Measurements from ENCODE around the gene IQSEC1. TPM values are rescaled to one million over a fixed set of nuclear protein-coding genes. Genes with fewer than 3 reads are reported as not detected.

Gene IQSEC1
- total and polyA plus RNA-seq, 9 of the 15 experiments (the other 6 are each of a cell fraction or from before 2014, with no cell fraction given) = 0.56 to 39.0 (median 6.8) TPM

DNA sequence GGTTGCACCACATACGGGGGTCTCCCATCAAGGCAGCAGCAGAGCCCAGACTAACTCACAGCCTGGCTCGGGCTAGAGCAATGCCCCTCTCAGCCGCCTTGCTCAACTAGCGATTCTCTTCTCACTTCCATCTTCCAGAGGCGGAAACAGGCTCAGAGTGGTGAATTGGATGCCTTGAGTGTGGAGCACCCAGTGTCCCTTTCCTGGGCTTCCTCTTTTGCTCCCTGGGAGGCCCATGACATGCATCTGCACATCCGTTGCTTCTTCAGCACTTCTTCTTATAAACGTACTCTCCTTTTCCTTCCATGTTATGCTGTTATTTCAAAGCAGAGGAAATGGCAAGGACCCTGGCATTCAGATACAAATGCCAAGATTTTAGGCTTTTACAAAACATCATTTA, 2.1 kb upstream of the IQSEC1 start (continued):
- TF ChIP-seq SPI1 (IDR thresholded peaks at IDR 0.05; ENCODE audit: borderline replicate concordance, low read depth, low read length) (peak; percentile 79; the same call in 1 of the 2 replicates), CEBPG (CRISPR knock-in tag; IDR thresholded peaks at IDR 0.05) (peak; percentile 12; the same call in 1 of the 2 replicates), CEBPG (tag; conservative IDR thresholded peaks at IDR 0.05 in 1 of 2, IDR thresholded peaks at IDR 0.05 in 1 of 2) (no peak)

DNA sequence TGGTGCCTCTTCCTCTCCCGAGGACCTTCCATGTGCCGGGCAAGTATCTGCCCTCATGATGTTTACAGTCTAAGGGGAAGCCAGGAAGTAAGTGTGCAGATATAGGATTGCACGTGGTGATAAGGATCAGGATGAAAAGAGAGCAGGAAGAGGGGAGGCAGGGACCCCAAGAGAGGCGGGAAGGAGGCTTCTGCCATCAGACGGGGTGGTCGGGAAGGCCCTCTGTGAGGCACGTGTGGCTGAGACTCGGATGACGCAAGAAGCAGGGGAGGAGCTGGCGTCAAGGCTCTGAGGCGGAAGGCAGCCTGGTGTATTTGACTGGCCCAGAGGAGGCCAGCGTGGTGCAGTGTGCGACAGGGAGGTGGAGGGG, 762 bp upstream of the IQSEC1 start:
- no TSS peak for BruUV-seq (replicated peaks)
- H3K79me2 ChIP-seq (ENCODE audit: control insufficient read depth, insufficient read depth, low read length) = no peaks in the 10 kb centered on the region
- H3K4me3 ChIP-seq = no peak overlapping the region
- ATAC-seq (no peak), FAIRE-seq (no peak), DNase-seq (ENCODE audit: extremely low read depth in 1 of 4, low spot score in 3 of 4) (no peak)
- 14% methylated on average over 13 of the region's 13 CpGs for WGBS (ENCODE audit: insufficient coverage, low coverage, missing lambda C conversion rate)
- peaks cover 59 to 77% of the 10 kb centered on the region in 2 experiments for H3K27me3 ChIP-seq (ENCODE audit: control insufficient read depth in 2 of 2, insufficient read depth in 2 of 2, low read length in 2 of 2)
- no peaks in the 10 kb centered on the region for H3K9me1 ChIP-seq (ENCODE audit: control insufficient read depth, insufficient read depth, low read length)
- POLR2A ChIA-PET = interaction anchor here (0.6 kb wide), 1 partner anchor 34 kb away, joined by 3 read pairs; no protein-coding TSS in a partner anchor
- in situ Hi-C loops (cut with MboI) = no loop called here
- peaks cover 20% of the 10 kb centered on the region for H4K20me1 ChIP-seq (replicated peaks; ENCODE audit: control insufficient read depth, insufficient read depth, low read length)
- H3K36me3 ChIP-seq (ENCODE audit: control insufficient read depth, insufficient read depth, low read length) = no peaks in the 10 kb centered on the region
- no peak overlapping the region for H3K9ac ChIP-seq (ENCODE audit: insufficient read depth in 1 of 2, low read depth in 2 of 2, low read length in 2 of 2)
- H3K9me3 ChIP-seq (replicated peaks; ENCODE audit: control insufficient read depth, insufficient read depth, low read depth, low read length) = peaks cover 6% of the 10 kb centered on the region
- no peak overlapping the region for H3K4me2 ChIP-seq (ENCODE audit: insufficient read depth, low read length)
- CTCF ChIA-PET (ENCODE audit: low intra/inter-chr PET ratio) = no interaction called here
- intact Hi-C loops (cut with micrococcal nuclease) = no loop called here
- no peak overlapping the region for H3K27ac ChIP-seq (ENCODE audit: extremely low read depth, low read depth, low read length)
- peaks cover 0 to 19% of the 10 kb centered on the region in 2 experiments; a peak in 2 of 5 replicates for H3K4me1 ChIP-seq (replicated peaks in 1 of 2; ENCODE audit: control insufficient read depth in 2 of 2, insufficient read depth in 2 of 2, low read length in 2 of 2)
- no peak overlapping the region for H2AFZ ChIP-seq (ENCODE audit: low read depth, low read length)
- TF ChIP-seq TRIM28 (IDR thresholded peaks at IDR 0.05) (peak; percentile 68; the same call in 1 of the 2 replicates), TRIM24 (IDR thresholded peaks at IDR 0.05) (peak; percentile 78 to 91), L3MBTL2 (IDR thresholded peaks at IDR 0.05) (peak; percentile 53), BHLHE40 (IDR thresholded peaks at IDR 0.05; ENCODE audit: low read length) (peak; percentile 35; the same call in 1 of the 2 replicates), CLOCK (CRISPR knock-in tag; IDR thresholded peaks at IDR 0.05; ENCODE audit: borderline replicate concordance) (no peak), HIVEP1 (CRISPR knock-in tag; IDR thresholded peaks at IDR 0.05) (no peak), NFIC (IDR thresholded peaks at IDR 0.05) (no peak), TEAD4 (IDR thresholded peaks at IDR 0.05; ENCODE audit: low read length) (no peak), TEAD4 (CRISPR knock-in tag; IDR thresholded peaks at IDR 0.05; ENCODE audit: borderline replicate concordance) (no peak), ZNF316 (IDR thresholded peaks at IDR 0.05) (peak; percentile 87), BMI1 (IDR thresholded peaks at IDR 0.05; ENCODE audit: low read length) (no peak), FOXJ2 (tag; IDR thresholded peaks at IDR 0.05) (no peak), RAD51 (IDR thresholded peaks at IDR 0.05; ENCODE audit: borderline replicate concordance, low read depth) (no peak)
- TF ChIP-seq, protein P1, sequence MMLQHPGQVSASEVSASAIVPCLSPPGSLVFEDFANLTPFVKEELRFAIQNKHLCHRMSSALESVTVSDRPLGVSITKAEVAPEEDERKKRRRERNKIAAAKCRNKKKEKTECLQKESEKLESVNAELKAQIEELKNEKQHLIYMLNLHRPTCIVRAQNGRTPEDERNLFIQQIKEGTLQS (IDR thresholded peaks at IDR 0.05) = peak; percentile 54; the same call in 1 of the 2 replicates
- TF ChIP-seq, protein P1 (CRISPR knock-in tag; conservative IDR thresholded peaks at IDR 0.05) = no peak
- TF ChIP-seq, protein P2, sequence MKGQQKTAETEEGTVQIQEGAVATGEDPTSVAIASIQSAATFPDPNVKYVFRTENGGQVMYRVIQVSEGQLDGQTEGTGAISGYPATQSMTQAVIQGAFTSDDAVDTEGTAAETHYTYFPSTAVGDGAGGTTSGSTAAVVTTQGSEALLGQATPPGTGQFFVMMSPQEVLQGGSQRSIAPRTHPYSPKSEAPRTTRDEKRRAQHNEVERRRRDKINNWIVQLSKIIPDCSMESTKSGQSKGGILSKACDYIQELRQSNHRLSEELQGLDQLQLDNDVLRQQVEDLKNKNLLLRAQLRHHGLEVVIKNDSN (CRISPR knock-in tag; IDR thresholded peaks at IDR 0.05) = 0 out of 2 replicates have a peak, but pooled peaks have one; percentile 26
